MM.1S (cell line): ENCODE measurements around the gene BBS7.

ENCODE experiments used
- CTCF ChIP-seq: fragments of 300-600 bp; sonication (generic); IDR thresholded peaks from 2 replicates; pipeline ENCODE4 v1.5.1; 2016; ENCODE audit warnings: antibody characterized with exemption, low read length, mixed read lengths
- EZH2 ChIP-seq: fragments of 300-600 bp; sonication (generic); optimal IDR thresholded peaks from 2 replicates; pipeline ENCODE3; 2017; ENCODE audit warnings: low read depth, mild to moderate bottlenecking, antibody characterized with exemption, low read length, mixed read lengths

DNA sequence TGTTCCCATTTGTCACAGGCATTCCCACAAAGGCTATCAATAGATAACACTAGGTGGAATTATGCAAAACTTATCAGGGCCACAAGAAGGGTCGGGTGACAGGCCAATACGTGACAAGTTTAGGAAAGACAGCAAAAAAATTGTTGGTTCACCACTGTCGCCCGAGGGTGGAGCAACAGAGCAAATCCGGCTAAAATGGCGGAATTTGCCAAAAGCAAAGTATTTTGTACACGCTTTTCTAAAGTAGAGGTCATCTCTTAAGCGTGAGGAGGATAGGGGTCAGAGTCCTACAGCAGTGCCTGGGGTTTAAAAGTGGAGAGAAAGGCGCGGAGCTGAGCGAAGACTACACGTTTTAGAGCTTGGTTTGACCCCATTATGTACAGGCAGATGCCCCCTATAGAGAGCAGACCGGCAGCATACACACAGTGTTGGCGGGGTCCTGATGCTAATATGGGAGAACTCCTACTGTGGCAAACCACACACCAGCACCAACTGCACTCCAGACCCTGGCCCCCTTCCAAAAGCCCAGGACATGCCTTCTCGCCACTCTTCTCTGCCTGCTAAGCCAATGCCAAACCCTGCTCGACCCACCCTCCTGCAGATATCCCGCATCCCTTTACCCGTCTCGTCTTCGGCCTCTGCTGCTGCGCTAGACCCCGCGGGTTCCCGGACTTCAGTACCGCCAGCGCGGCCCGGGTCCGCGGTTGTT is 47.3 kb downstream of the BBS7 start:
- TF ChIP-seq CTCF (peak; percentile 36), EZH2 (no peak)
